GM19455 (cell line): ENCODE measurements around the gene EIF2S3.
"Not testable (repeated sequence)": the region's sequence is repeated elsewhere in the genome, so short reads cannot be mapped to it uniquely, and the experiment has no call there.

Experiments used
- ATAC-seq: cut with Tn5 transposase; IDR thresholded peaks from one replicate; pipeline ENCODE4 v1.9.1; 2021; ENCODE audit not compliant: unreplicated experiment

Gene EIF2S3

GRCh38 chrX:24054182-24055042 is at the start of gene EIF2S3:
EIF2S3 (plus strand) TSS chrX:24054956; CDS start chrX:24054969, 13 bp downstream.
- ATAC-seq = peak; percentile 86

GRCh38 chrX:24005028-24005427 is 49.7 kb upstream of the EIF2S3 start:
- no peak for ATAC-seq

GRCh38 chrX:24005867-24006266 is 48.9 kb upstream of the EIF2S3 start:
- ATAC-seq = no peak

- ATAC-seq = no peak
These were observed 42.5 kb upstream of the EIF2S3 start for GRCh38 chrX:24012266-24012665.

- peak; percentile 63 for ATAC-seq
These were observed 40.3 kb upstream of the EIF2S3 start for GRCh38 chrX:24014388-24015018.

- ATAC-seq = no peak
These were observed 37.1 kb upstream of the EIF2S3 start for GRCh38 chrX:24017674-24018073.

- no peak for ATAC-seq
These were observed 35.9 kb upstream of the EIF2S3 start for GRCh38 chrX:24018809-24019208.

GRCh38 chrX:24019448-24019847 is 35.3 kb upstream of the EIF2S3 start:
- ATAC-seq = no peak

GRCh38 chrX:24020306-24020876 is 34.4 kb upstream of the EIF2S3 start:
- ATAC-seq = no peak

GRCh38 chrX:24023544-24023943 is 31.2 kb upstream of the EIF2S3 start:
- ATAC-seq = no peak

GRCh38 chrX:24023972-24024669 is 30.6 kb upstream of the EIF2S3 start:
- peak; percentile 6 for ATAC-seq

- peak; percentile 84 for ATAC-seq
These were observed 29.7 kb upstream of the EIF2S3 start for GRCh38 chrX:24024819-24025740.

- ATAC-seq = peak; percentile 33
These were observed 28.9 kb upstream of the EIF2S3 start for GRCh38 chrX:24025741-24026403.

GRCh38 chrX:24026432-24026831 is 28.3 kb upstream of the EIF2S3 start:
- no peak for ATAC-seq

GRCh38 chrX:24027086-24027485 is 27.7 kb upstream of the EIF2S3 start, which contains the start of gene KLHL15:
KLHL15 (minus strand) TSS chrX:24027186; CDS start chrX:24006693, 20,493 bp downstream.
- no peak for ATAC-seq

GRCh38 chrX:24027985-24028384 is 26.8 kb upstream of the EIF2S3 start:
- no peak for ATAC-seq

- ATAC-seq = no peak
These were observed 24.2 kb upstream of the EIF2S3 start for GRCh38 chrX:24030597-24030996.

GRCh38 chrX:24034485-24034884 is 20.3 kb upstream of the EIF2S3 start:
- no peak for ATAC-seq

GRCh38 chrX:24037729-24038128 is 17.0 kb upstream of the EIF2S3 start:
- ATAC-seq = no peak

- ATAC-seq = not testable (repeated sequence)
These were observed 8.7 kb upstream of the EIF2S3 start for GRCh38 chrX:24046060-24046459.
